Thoracic aorta (tissue), 2 donors: ENCODE data around the gene MYLK3. TPM values are rescaled to one million over a fixed set of nuclear protein-coding genes. Genes with fewer than 3 reads are reported as not detected.

ENCODE experiments used
- ATAC-seq: fragments of 150-250 bp; one replicate; pipeline ENCODE4 v1.8.0; 2017; ENCODE audit warnings: low read depth; ENCODE audit not compliant: insufficient number of reproducible peaks, low FRiP score
- DNase-seq: peaks from one replicate; pipeline ENCODE4 v3.0.0-alpha.2; 2020; ENCODE audit warnings: low spot score
- H3K27ac ChIP-seq, 2 donors: fragments of 200-600 bp; sonication (generic); 1 replicate in 1 of 2; 2 replicates in 1 of 2; pipeline ENCODE4 v1.5.1; 2016; ENCODE audit warnings: mild to moderate bottlenecking in 2 of 2, moderate library complexity in 2 of 2
- H3K27me3 ChIP-seq: fragments of 200-600 bp; sonication (generic); replicated peaks from 2 replicates; pipeline ENCODE4 v1.6.0; 2016; ENCODE audit warnings: mild to moderate bottlenecking; ENCODE audit not compliant: insufficient read depth
- H3K36me3 ChIP-seq: fragments of 200-600 bp; sonication (generic); one replicate; pipeline ENCODE4 v1.5.1; 2016
- H3K4me1 ChIP-seq, 2 donors: fragments of 200-600 bp; sonication (generic); 1 replicate in 1 of 2; 2 replicates in 1 of 2; pipeline versions ENCODE4 v1.5.1 to v1.6.0; 2016; ENCODE audit warnings: low read depth in 2 of 2, mild to moderate bottlenecking in 1 of 2; ENCODE audit not compliant: control insufficient read depth in 1 of 2
- H3K4me3 ChIP-seq: fragments of 200-600 bp; sonication (generic); 2 replicates; pipeline ENCODE4 v1.5.1; 2016; ENCODE audit warnings: mild to moderate bottlenecking
- H3K9me3 ChIP-seq: fragments of 200-600 bp; sonication (generic); 2 replicates; pipeline ENCODE4 v1.5.1; 2016
- CTCF ChIP-seq: fragments of 200-600 bp; sonication (generic); IDR thresholded peaks from one replicate; pipeline ENCODE4 v1.5.1; 2019; ENCODE audit warnings: antibody characterized with exemption
- total RNA-seq, 2 donors: library from RNA; depleted of rRNA; stranded (reverse); fragments of >200 nt; gene quantifications; one replicate each; pipeline versions ENCODE4 v1.1.0 to v1.2.3, GENCODE V29; 2016

MYLK3 gene
- total RNA-seq, 2 donors from 2014 or later = 0.14 to 3.0 TPM

- H3K27ac ChIP-seq = no peak overlapping the region
- ATAC-seq (no peak), DNase-seq (no peak)
- H3K4me1 ChIP-seq = no peaks in the 10 kb centered on the region
- H3K4me3 ChIP-seq = no peak overlapping the region
- no peak for TF ChIP-seq CTCF
- no peaks in the 10 kb centered on the region for H3K36me3 ChIP-seq
- no peaks in the 10 kb centered on the region for H3K9me3 ChIP-seq
- H3K27me3 ChIP-seq = no peaks in the 10 kb centered on the region
These were observed 46.5 kb downstream of the MYLK3 start for GRCh38 chr16:46701615-46702014.

- no peak for TF ChIP-seq CTCF
- Histone ChIP-seq H3K36me3 (no peaks in the 10 kb centered on the region), H3K4me1 (no peaks in the 10 kb centered on the region), H3K27me3 (no peaks in the 10 kb centered on the region), H3K9me3 (no peaks in the 10 kb centered on the region), H3K27ac (no peak overlapping the region), H3K4me3 (no peak overlapping the region)
- DNase-seq (no peak), ATAC-seq (no peak)
These were observed 48.1 kb downstream of the MYLK3 start for GRCh38 chr16:46700048-46700447.

- no peak for DNase-seq
- Histone ChIP-seq H3K4me3 (no peak overlapping the region), H3K36me3 (no peaks in the 10 kb centered on the region), H3K9me3 (no peaks in the 10 kb centered on the region), H3K4me1 (no peaks in the 10 kb centered on the region), H3K27me3 (no peaks in the 10 kb centered on the region), H3K27ac (no peak overlapping the region)
- no peak for ATAC-seq
- TF ChIP-seq CTCF = no peak
These were observed 51.2 kb downstream of the MYLK3 start for GRCh38 chr16:46696957-46697356.

GRCh38 chr16:46695937-46696336, 52.2 kb downstream of the MYLK3 start:
- no peaks in the 10 kb centered on the region for H3K4me1 ChIP-seq
- H3K27ac ChIP-seq = no peak overlapping the region
- H3K4me3 ChIP-seq = no peak overlapping the region
- ATAC-seq (no peak), DNase-seq (no peak)
- H3K9me3 ChIP-seq = no peaks in the 10 kb centered on the region
- no peaks in the 10 kb centered on the region for H3K36me3 ChIP-seq
- no peaks in the 10 kb centered on the region for H3K27me3 ChIP-seq
- TF ChIP-seq CTCF = no peak

- H3K4me3 ChIP-seq = no peak overlapping the region
- H3K36me3 ChIP-seq = no peaks in the 10 kb centered on the region
- ATAC-seq (no peak), DNase-seq (no peak)
- no peaks in the 10 kb centered on the region for H3K27me3 ChIP-seq
- no peak overlapping the region for H3K27ac ChIP-seq
- peaks cover 7 to 12% of the 10 kb centered on the region in 2 donors for H3K4me1 ChIP-seq
- H3K9me3 ChIP-seq = no peaks in the 10 kb centered on the region
- no peak for TF ChIP-seq CTCF
These were observed 54.5 kb downstream of the MYLK3 start for GRCh38 chr16:46693598-46693997.
